NCI-H187 (cell line): Measurements from ENCODE around the gene CA10.
A peak's percentile ranks its signal among the peaks of the same experiment; 100 is the strongest.

Experiments
- DNase-seq, 2 experiments: peaks; one replicate each; lab custom pipeline; 2025; lab: John Stamatoyannopoulos, UW

Gene CA10

GRCh38 chr17:51869387-51869786 lies 289.1 kb downstream of the CA10 start:
- DNase-seq = no peak

DNA sequence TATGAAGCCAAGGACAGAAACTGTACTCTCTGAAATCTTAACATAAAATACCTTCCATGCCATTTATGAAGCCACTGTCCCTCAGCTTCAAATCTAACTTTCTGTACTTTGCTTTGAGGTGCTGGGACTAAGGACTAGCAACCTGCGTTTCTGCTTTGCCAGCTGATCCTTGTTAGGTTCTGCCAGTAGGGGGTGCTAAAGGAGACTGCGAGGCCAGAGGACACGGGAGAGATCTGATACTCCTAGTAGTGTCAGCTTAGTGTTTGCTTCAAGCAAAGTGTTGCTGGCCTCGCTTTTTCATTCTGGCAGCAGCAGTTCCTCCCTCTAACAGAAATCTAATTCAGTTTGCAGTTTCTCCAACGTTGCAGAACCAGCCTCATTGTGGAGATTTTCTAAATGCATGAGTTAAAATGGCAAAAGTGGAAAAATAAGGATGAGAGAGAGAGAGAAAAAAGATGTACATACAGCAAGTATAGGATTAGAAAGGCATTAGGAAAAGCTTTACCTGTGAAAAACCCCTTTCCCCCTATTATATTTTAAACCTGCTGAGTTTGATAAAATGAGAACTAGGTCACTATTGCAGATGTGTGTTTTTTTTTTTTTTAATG lies 297.5 kb downstream of the CA10 start:
- DNase-seq = peak; percentile 24 to 50

- DNase-seq = no peak
Measured at GRCh38 chr17:51857052-51857597, 301.4 kb downstream of the CA10 start.

GRCh38 chr17:51855806-51856205 lies 302.7 kb downstream of the CA10 start:
- DNase-seq = no peak

DNA sequence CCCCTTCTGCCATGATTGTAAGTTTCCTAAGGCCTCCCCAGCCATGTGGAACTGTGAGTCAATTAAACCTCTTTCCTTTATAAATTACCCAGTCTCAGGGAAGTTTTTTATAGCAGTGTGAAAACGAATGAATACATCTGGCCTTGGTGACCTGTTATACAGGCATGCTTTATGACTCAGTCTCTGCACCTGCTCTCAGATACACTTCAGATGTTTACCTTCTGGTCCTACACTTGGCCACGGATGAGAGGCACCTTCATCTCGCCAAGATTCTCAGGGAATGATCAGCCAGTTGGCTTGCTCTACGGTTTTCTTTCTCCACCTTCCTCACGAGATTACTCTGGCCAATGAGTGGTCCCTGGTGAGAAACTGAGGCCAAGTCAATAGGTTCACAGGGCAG lies 304.7 kb downstream of the CA10 start:
- peak; percentile 11 to 39 for DNase-seq

DNA sequence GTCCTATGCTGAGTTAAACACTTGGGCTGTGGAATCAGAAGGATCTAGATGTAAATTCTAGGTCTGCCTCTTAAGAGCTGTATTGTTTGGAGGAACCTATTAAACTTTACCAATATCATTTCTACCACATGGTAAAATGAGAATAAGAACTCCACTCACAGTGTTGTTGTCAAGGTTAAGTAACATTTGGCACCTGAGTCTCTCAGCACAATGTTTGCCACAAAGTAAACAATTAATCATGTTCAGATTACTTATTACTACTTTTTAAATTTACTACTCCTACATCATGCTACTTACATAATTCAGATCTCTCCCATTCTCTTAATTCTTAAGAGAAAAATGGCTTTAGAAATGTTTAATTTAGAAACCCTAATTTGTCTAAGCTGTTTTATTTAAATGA lies 305.9 kb downstream of the CA10 start:
- DNase-seq = no peak

- DNase-seq = no peak
Measured at GRCh38 chr17:51850201-51850600, 308.3 kb downstream of the CA10 start.

DNA sequence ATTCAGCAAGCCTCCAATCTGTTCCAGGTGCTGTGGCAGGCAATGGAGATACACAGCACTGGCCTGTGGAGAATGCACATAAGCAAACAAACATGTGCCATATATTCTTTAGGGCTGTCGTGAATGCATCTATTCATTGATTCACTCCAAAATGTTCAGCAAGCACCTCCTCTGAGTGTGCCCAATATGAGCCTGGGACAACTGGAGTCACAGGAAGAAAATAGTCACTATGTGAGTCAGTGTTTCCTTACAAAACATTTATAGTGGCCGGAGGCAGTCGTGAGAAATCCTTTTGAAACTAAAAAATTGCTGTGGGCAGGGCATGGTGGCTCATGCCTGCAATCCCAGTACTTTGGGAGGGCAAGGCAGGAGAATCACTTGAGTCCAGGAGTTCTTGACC lies 310.1 kb downstream of the CA10 start:
- DNase-seq = no peak

- no peak for DNase-seq
Measured at GRCh38 chr17:51846566-51846965, 311.9 kb downstream of the CA10 start.

GRCh38 chr17:51845776-51846175 lies 312.7 kb downstream of the CA10 start:
- no peak for DNase-seq

DNA sequence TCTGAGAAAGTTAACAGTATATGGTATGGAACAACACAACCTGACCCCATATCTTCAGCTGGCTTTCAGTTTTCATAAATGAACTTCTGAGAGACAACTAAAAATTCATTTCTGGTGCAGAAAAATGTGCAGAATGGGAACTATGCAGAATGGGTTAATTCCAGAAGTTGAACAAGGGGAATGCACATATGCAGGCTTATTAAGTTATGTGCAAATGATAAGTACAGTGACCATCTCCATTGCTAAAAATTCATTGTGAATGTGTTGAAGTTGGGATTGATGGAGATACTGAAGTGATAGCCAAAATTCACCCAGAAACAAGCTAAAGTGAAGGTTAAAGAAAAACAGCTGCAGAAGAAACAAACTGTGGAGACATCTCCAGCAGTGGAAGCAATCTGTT lies 315.8 kb downstream of the CA10 start:
- DNase-seq = no peak

GRCh38 chr17:51841669-51842068 lies 316.8 kb downstream of the CA10 start:
- no peak for DNase-seq

DNA sequence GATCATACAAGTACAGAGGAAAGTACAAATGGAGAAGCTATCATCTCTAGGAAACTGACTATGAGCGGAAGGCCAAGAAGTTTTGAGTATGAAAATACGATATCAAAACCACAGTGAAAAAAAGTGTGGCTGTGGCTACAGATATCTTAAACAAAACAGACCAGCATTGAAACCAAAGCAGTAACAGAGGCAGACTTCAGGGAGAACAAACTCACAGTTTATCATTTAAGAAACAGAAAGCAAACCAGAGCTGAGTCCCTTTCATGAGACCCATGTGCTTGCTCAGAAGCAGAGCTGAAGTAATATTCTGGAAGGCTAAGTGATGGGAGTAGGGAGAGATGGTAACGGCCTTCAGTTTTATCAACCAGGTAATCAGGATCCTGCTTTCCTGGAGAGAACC lies 317.8 kb downstream of the CA10 start:
- no peak for DNase-seq

- DNase-seq = no peak
Measured at GRCh38 chr17:51833620-51834019, 324.9 kb downstream of the CA10 start.

- no peak for DNase-seq
Measured at GRCh38 chr17:51833045-51833444, 325.5 kb downstream of the CA10 start.

DNA sequence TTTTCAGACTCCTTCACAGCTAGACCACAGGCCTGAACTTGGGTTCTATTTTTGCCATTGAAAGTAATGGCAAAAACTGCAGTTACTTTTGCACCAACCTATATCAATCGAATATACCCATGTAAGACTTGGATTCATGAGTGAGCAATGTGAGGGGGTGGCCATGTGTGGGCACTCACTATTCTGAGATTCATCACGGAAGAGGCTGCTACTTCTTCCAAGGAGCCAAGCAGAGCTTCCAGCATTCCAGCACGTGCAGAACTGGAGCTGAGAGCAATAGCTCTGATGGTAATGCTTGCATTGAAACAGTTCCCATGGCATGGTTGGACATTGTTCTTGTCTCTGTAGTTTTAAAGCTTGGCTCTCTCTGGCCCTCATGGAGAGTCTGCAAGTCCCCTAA lies 327.6 kb downstream of the CA10 start:
- DNase-seq = no peak

- DNase-seq = no peak
Measured at GRCh38 chr17:51830451-51830850, 328.1 kb downstream of the CA10 start.

DNA sequence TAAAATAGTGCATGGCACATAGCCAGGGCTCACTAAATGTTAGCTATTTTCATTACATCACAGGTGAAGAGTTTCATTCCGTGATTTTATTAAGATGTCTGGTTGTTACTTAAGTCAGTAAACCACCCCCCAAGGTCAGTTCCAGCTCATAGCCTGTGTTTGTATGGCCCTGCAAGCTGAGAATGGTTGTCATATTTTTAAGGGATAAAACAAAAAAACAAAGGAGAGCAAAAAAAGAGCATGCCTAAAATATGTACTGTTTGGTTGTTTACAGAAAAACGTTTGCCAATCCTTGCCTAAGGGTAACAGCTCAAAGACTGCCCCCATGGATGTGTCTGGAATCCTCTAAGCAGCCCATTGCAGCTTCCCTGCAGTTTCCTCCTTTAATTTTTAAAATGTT lies 329.6 kb downstream of the CA10 start:
- no peak for DNase-seq

GRCh38 chr17:51827140-51827539 lies 331.4 kb downstream of the CA10 start:
- no peak for DNase-seq

DNA sequence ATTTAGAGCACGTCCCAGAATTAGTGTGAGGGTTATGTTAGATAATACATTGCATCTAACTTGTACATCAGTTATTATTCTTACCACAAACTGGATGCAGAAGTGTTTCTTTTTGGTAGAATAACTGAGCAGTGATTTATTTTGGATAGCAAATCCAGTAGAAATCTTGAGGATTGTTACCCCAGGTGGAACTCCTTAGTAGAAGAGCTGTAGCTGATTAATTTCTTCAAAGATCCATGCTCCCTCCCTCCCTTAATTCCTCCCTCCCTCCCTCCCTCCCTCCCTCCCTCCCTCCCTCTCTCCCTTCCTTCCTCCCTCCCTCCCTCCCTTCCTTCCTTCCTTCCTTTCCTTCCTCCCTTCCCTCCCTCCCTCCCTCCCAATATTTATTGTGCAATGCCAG lies 337.7 kb downstream of the CA10 start:
- no peak for DNase-seq

- no peak for DNase-seq
Measured at GRCh38 chr17:51820252-51820651, 338.3 kb downstream of the CA10 start.

DNA sequence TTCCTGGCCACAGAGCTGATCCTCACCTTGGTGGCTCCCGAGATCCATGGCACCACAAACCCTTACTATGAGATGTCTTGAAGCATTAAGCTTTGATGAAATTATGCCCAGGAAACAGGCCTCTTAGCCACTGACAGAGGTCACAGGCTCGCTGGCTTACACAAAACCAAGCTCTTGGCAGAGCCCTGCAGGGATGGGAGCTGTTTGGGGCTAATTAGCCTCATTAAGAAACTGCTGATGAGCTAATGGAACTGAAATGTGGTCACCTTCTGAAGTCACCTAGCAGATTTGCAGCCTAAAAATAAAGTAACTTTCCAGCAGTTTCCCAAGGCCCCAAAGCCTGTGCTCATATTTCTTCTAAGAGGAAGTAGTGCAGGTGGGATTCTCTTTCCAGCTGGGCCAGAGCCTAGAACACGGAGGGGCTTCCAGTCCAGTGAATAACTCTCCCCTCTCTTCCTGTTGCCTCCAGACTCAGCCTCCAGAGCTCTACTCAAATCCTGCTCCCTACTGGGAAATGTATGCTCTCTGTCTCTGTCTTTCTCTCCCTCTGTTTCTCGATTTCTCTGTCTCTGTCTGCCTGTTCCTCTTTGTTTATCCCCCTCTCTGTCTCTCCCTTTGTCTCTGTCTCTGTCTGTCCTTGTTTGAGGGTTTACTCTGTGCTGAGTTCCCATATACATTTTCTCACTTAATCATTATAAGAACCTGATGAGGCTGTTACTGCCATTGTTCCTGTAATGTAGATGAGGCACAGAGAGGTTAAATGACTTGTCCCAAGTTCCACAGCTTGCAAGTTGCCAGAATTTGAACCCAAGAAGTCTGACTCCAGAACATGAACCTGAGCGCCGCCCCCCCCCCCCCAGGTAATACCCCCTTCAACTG lies 338.9 kb downstream of the CA10 start:
- DNase-seq = no peak

- DNase-seq = no peak
Measured at GRCh38 chr17:51818777-51819176, 339.7 kb downstream of the CA10 start.
